PFSK-1 (cell line): Measurements from ENCODE around the gene MPZL3.

Source experiments
- FOXP2 ChIP-seq: optimal IDR thresholded peaks from 2 replicates; pipeline ENCODE3; 2011; ENCODE audit warnings: borderline replicate concordance, control low read depth, inconsistent platforms; ENCODE audit not compliant: insufficient read depth; ENCODE audit errors: extremely low read length, extremely low read depth
- POLR2AphosphoS5 ChIP-seq: IDR thresholded peaks from 2 replicates; pipeline ENCODE4 v1.6.1; 2012; ENCODE audit warnings: low read depth, mild to moderate bottlenecking, control low read depth, low read length, moderate library complexity
- SIN3A ChIP-seq: IDR thresholded peaks from 2 replicates; pipeline ENCODE4 v1.6.1; 2012; ENCODE audit warnings: mild to moderate bottlenecking, low read length, moderate library complexity, borderline replicate concordance; ENCODE audit not compliant: insufficient read depth
- TAF1 ChIP-seq: IDR thresholded peaks from 2 replicates; pipeline ENCODE4 v1.6.1; 2012; ENCODE audit warnings: low read length, control low read depth, borderline replicate concordance; ENCODE audit not compliant: insufficient read depth
- TF ChIP-seq, protein P1 (sequence below), 2 experiments: IDR thresholded peaks; 2 replicates each; pipeline versions ENCODE4 v1.6.1 to v1.8.0; 2011 to 2012; ENCODE audit warnings: low read depth in 2 of 2, low read length in 2 of 2, control low read depth in 1 of 2, inconsistent platforms in 1 of 2, mild to moderate bottlenecking in 1 of 2, moderate library complexity in 1 of 2; ENCODE audit not compliant: insufficient read depth in 1 of 2

The MPZL3 gene

DNA sequence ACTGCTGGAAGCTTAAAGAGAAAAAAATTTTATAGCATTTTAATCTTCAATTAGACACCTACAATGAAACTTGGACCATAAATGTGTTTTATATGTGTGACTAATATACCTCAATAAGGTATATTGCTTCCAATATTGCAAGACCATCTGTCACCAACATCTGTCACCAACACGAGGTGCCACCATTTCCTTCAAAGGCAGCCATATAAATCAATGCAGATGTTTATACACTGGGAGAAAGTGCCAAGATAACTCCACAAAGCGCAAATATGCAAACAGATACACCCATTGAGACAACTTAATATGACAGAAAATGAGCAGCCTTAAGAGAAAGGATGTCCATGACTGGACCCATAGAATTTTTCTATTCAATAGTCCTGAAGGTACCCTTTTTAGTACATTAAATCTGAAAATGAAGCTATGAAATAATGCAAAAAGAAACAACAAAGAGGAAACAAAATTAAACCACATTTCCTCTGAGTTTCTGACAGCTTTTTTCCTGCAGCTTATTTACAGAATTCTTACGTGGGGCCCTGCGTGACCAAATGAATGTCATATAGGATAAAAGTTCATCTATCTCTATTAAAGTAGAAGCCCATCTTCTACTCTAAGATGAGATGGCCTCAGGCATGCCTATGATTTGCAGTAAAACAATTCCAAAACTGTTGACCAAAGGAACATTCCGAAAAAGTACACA, 12.5 kb downstream of the MPZL3 start:
- TF ChIP-seq TAF1 (no peak), FOXP2 (no peak)
- TF ChIP-seq, protein P1, sequence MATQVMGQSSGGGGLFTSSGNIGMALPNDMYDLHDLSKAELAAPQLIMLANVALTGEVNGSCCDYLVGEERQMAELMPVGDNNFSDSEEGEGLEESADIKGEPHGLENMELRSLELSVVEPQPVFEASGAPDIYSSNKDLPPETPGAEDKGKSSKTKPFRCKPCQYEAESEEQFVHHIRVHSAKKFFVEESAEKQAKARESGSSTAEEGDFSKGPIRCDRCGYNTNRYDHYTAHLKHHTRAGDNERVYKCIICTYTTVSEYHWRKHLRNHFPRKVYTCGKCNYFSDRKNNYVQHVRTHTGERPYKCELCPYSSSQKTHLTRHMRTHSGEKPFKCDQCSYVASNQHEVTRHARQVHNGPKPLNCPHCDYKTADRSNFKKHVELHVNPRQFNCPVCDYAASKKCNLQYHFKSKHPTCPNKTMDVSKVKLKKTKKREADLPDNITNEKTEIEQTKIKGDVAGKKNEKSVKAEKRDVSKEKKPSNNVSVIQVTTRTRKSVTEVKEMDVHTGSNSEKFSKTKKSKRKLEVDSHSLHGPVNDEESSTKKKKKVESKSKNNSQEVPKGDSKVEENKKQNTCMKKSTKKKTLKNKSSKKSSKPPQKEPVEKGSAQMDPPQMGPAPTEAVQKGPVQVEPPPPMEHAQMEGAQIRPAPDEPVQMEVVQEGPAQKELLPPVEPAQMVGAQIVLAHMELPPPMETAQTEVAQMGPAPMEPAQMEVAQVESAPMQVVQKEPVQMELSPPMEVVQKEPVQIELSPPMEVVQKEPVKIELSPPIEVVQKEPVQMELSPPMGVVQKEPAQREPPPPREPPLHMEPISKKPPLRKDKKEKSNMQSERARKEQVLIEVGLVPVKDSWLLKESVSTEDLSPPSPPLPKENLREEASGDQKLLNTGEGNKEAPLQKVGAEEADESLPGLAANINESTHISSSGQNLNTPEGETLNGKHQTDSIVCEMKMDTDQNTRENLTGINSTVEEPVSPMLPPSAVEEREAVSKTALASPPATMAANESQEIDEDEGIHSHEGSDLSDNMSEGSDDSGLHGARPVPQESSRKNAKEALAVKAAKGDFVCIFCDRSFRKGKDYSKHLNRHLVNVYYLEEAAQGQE (IDR thresholded peaks at IDR 0.05; ENCODE audit: insufficient read depth in 1 of 2, low read depth in 2 of 2, low read length in 2 of 2), result no peak

DNA sequence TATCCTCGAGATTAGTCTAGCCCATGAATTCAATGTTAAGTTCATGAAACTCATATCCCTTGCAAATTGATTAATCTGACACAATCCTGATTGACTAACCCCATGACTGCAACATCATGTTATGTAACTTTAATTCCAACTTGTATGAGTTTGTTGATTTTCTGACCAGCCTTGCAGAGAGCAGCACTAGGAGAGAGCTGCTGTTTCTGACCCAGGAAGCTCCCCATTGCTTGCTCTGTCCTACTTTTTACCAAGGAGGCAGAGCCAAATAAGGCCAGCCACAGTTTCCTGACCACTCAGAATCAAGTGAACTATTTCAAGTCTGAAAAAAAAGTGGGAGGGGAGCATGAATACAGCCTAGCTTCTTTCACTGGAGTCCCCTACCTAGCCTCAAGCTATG, 13.2 kb downstream of the MPZL3 start:
- TF ChIP-seq POLR2AphosphoS5 (no peak), SIN3A (no peak), TAF1 (no peak), FOXP2 (no peak)
- TF ChIP-seq, protein P1 (IDR thresholded peaks at IDR 0.05; ENCODE audit: insufficient read depth in 1 of 2, low read depth in 2 of 2, low read length in 2 of 2), result no peak

DNA sequence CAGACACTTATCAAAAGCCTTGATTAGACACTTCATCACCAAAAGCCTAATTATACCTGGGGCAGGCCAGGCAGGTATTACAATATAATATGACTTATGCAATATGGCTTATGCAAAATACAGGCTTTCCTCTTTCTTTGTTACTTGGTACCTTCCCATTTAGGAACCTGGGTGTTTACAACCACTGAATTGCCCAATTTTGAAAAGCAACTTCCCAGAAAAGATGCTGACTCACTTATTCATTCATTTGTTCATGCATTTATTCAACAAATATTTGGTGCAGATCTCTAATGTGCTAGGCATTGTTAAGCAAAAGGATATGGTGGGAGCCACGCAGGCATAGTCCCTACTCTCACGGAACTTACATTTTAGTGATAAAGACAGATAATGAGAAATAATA, 13.7 kb downstream of the MPZL3 start:
- no peak for TF ChIP-seq FOXP2
- no peak for TF ChIP-seq TAF1
- TF ChIP-seq SIN3A, result no peak
- TF ChIP-seq POLR2AphosphoS5, result no peak
- TF ChIP-seq, protein P1 (IDR thresholded peaks at IDR 0.05; ENCODE audit: insufficient read depth in 1 of 2, low read depth in 2 of 2, low read length in 2 of 2), result no peak

DNA sequence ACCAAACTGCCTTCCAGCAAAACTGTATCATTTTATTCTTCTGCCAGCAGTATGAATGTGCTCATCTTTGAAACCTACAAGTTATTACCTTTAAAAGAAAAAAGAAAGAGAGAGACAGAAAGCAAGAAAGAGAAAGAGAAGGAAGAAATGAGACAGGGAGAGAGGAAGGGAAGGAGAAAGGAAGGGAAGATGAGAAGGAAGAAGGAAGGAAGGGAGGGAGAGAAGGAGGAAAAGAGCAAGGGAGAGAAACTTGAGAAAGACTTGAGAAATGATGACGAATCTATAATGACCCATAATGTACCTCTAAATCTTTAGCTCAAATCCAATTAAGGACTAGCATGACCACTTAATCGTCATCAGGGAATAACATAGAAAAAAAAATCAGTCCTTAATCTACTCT, 16.0 kb downstream of the MPZL3 start:
- TF ChIP-seq, protein P1 (IDR thresholded peaks at IDR 0.05; ENCODE audit: insufficient read depth in 1 of 2, low read depth in 2 of 2, low read length in 2 of 2), result no peak
- no peak for TF ChIP-seq SIN3A
- TF ChIP-seq POLR2AphosphoS5, result no peak
- TF ChIP-seq TAF1, result no peak
- TF ChIP-seq FOXP2, result no peak

DNA sequence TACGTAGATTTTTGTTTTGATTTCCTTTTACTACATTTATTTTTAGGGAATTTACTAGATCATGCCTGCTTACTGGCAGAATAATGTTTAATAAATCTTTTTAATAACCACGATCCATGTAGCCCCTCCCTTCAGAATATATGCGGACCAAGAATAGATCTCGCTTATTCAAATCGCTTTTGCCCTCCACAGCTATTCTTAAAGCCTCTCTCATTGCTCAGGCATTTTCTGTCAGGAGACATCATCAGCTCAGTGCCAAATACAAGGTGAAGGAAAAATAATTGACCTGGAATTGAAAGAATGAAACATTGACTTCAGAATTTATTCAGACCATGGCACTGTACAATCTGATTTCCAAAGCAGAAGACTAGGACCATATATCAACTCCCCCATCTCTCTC, 17.3 kb downstream of the MPZL3 start:
- TF ChIP-seq, protein P1 (IDR thresholded peaks at IDR 0.05; ENCODE audit: insufficient read depth in 1 of 2, low read depth in 2 of 2, low read length in 2 of 2), result no peak
- TF ChIP-seq SIN3A (no peak), TAF1 (no peak), POLR2AphosphoS5 (no peak), FOXP2 (no peak)
